Measurements from ENCODE around the gene RARS1.

GRCh38 chr5:168464214-168464613, 22.1 kb upstream of the RARS1 start:
- no peak for TF ChIP-seq CTCF (IDR thresholded peaks at IDR 0.05; ENCODE audit: poor library complexity)
- TF ChIP-seq EZH2 (IDR thresholded peaks at IDR 0.05; ENCODE audit: borderline replicate concordance) = no peak
- no peak for TF ChIP-seq EZH2phosphoT487 (IDR thresholded peaks at IDR 0.05; ENCODE audit: low read depth, severe bottlenecking, unreplicated experiment)
